Measurements from ENCODE around the gene KATNAL2.
"Not testable (repeated sequence)": the region's sequence is repeated elsewhere in the genome, so short reads cannot be mapped to it uniquely, and the experiment has no call there.

The KATNAL2 gene

GRCh38 chr18:46920653-46921052 lies 3.3 kb downstream of the KATNAL2 start:
- intact Hi-C loops (cut with DNase I): no loop called here
- DNase-seq: no peak

- intact Hi-C loops (cut with DNase I): no loop called here
- DNase-seq: no peak
Measured at GRCh38 chr18:46939337-46939963, 22.0 kb downstream of the KATNAL2 start.

GRCh38 chr18:46939998-46940571 lies 22.7 kb downstream of the KATNAL2 start:
- intact Hi-C loops (cut with DNase I): no loop called here
- DNase-seq: no peak

- intact Hi-C loops (cut with DNase I): no loop called here
- DNase-seq: no peak
Measured at GRCh38 chr18:46942646-46943045, 25.2 kb downstream of the KATNAL2 start.

GRCh38 chr18:46946656-46947282 lies 29.4 kb downstream of the KATNAL2 start:
- peak; percentile 70 to 97 (median 84) for DNase-seq
- intact Hi-C loops (cut with DNase I): no loop called here

GRCh38 chr18:46950064-46950656 lies 32.8 kb downstream of the KATNAL2 start:
- intact Hi-C loops (cut with DNase I): no loop called here

GRCh38 chr18:46953195-46953594 lies 35.8 kb downstream of the KATNAL2 start:
- no peak for DNase-seq
- intact Hi-C loops (cut with DNase I): no loop called here

More at GRCh38 chr18:46950064-46950656, 32.8 kb downstream of the KATNAL2 start:
- no peak for DNase-seq

GRCh38 chr18:46958209-46958608 lies 40.8 kb downstream of the KATNAL2 start:
- intact Hi-C loops (cut with DNase I): no loop called here
- DNase-seq: no peak

GRCh38 chr18:46963656-46964578 lies 46.5 kb downstream of the KATNAL2 start:
- DNase-seq; intact Hi-C loops (cut with DNase I): not testable (repeated sequence)

GRCh38 chr18:46964579-46965293 lies 47.3 kb downstream of the KATNAL2 start:
- DNase-seq; intact Hi-C loops (cut with DNase I): not testable (repeated sequence)

- intact Hi-C loops (cut with DNase I); DNase-seq: not testable (repeated sequence)
Measured at GRCh38 chr18:46966266-46966665, 48.9 kb downstream of the KATNAL2 start.

GRCh38 chr18:46969551-46969950 lies 52.1 kb downstream of the KATNAL2 start:
- intact Hi-C loops (cut with DNase I); DNase-seq: not testable (repeated sequence)

GRCh38 chr18:47019870-47020269 lies 102.5 kb downstream of the KATNAL2 start:
- DNase-seq; intact Hi-C loops (cut with DNase I): not testable (repeated sequence)

- intact Hi-C loops (cut with DNase I); DNase-seq: not testable (repeated sequence)
Measured at GRCh38 chr18:47020757-47021156, 103.4 kb downstream of the KATNAL2 start.

- peak in 2 of 10 donors; percentile 12 to 87 for DNase-seq
- intact Hi-C loops (cut with DNase I): not testable (repeated sequence)
Measured at GRCh38 chr18:47022821-47023220, 105.4 kb downstream of the KATNAL2 start.

GRCh38 chr18:47023769-47024465 lies 106.5 kb downstream of the KATNAL2 start:
- intact Hi-C loops (cut with DNase I); DNase-seq: not testable (repeated sequence)

- intact Hi-C loops (cut with DNase I); DNase-seq: not testable (repeated sequence)
Measured at GRCh38 chr18:47025557-47026174, 108.3 kb downstream of the KATNAL2 start.

- intact Hi-C loops (cut with DNase I); DNase-seq: not testable (repeated sequence)
Measured at GRCh38 chr18:47028738-47029137, 111.3 kb downstream of the KATNAL2 start.
